Colonic mucosa (tissue), 4 donors: ENCODE data around the gene MYORG. TPM values are rescaled to one million over a fixed set of nuclear protein-coding genes. Genes with fewer than 3 reads are reported as not detected.

Experiments used
- DNase-seq: peaks from one replicate; pipeline ENCODE4 v3.0.0-alpha.2; 2020
- H3K27ac ChIP-seq: fragments of 200-600 bp; one replicate; pipeline ENCODE4 v1.8.0; 2021
- H3K27me3 ChIP-seq: fragments of 200-600 bp; one replicate; pipeline ENCODE4 v1.8.0; 2021
- H3K36me3 ChIP-seq: fragments of 200-600 bp; one replicate; pipeline ENCODE4 v1.8.0; 2021
- H3K4me1 ChIP-seq: fragments of 200-600 bp; one replicate; pipeline ENCODE4 v1.8.0; 2021; ENCODE audit warnings: mild to moderate bottlenecking
- H3K4me3 ChIP-seq: fragments of 200-600 bp; one replicate; pipeline ENCODE4 v1.8.0; 2021
- H3K9ac ChIP-seq, 2 donors: one replicate each; pipeline ENCODE4 v1.7.0; 2013; ENCODE audit warnings: control low read depth in 2 of 2, low read depth in 2 of 2, low read length in 2 of 2
- H3K9me3 ChIP-seq: fragments of 200-600 bp; one replicate; pipeline ENCODE4 v1.8.0; 2021
- intact Hi-C: fragments of 100-400 bp; cut with DNase I; formaldehyde crosslinking; loops from one replicate; pipeline ENCODE4 v1.14.1; 2022
- total RNA-seq, 2 donors: library from RNA; stranded (reverse); fragmentation: NEBNext Ultra II Directional in 1 of 2; extraction: Animal tissue kit (Norgen Biotek cat#: 25700) in 1 of 2; gene quantifications; one replicate each; pipeline ENCODE4 v1.2.1, GENCODE V29; 2021
- TF ChIP-seq, protein P1 (sequence below): fragments of 200-600 bp; IDR thresholded peaks from one replicate; pipeline ENCODE4 v1.8.0; 2022; ENCODE audit warnings: antibody characterized with exemption, mild to moderate bottlenecking
- donor health status: healthy.
- donor health status: DM: no; HTN: no; CAD: no.
- donor health status: DM: no; HTN: no; CAD: no.

Gene MYORG
- total RNA-seq, 2 donors from 2014 or later: 57.0 to 68.6 TPM

- no peak for DNase-seq
- no peaks in the 10 kb centered on the region for H3K4me1 ChIP-seq
- no peaks in the 10 kb centered on the region for H3K27me3 ChIP-seq
- no peaks in the 10 kb centered on the region for H3K36me3 ChIP-seq
- H3K27ac ChIP-seq: no peak overlapping the region
- TF ChIP-seq, protein P1, sequence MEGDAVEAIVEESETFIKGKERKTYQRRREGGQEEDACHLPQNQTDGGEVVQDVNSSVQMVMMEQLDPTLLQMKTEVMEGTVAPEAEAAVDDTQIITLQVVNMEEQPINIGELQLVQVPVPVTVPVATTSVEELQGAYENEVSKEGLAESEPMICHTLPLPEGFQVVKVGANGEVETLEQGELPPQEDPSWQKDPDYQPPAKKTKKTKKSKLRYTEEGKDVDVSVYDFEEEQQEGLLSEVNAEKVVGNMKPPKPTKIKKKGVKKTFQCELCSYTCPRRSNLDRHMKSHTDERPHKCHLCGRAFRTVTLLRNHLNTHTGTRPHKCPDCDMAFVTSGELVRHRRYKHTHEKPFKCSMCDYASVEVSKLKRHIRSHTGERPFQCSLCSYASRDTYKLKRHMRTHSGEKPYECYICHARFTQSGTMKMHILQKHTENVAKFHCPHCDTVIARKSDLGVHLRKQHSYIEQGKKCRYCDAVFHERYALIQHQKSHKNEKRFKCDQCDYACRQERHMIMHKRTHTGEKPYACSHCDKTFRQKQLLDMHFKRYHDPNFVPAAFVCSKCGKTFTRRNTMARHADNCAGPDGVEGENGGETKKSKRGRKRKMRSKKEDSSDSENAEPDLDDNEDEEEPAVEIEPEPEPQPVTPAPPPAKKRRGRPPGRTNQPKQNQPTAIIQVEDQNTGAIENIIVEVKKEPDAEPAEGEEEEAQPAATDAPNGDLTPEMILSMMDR: no peak
- no peak overlapping the region for H3K9ac ChIP-seq
- H3K4me3 ChIP-seq: no peak overlapping the region
- H3K9me3 ChIP-seq: no peaks in the 10 kb centered on the region
- intact Hi-C loops: no loop called here
Observed at GRCh38 chr9:34347800-34348158, 28.9 kb downstream of the MYORG start.

DNA sequence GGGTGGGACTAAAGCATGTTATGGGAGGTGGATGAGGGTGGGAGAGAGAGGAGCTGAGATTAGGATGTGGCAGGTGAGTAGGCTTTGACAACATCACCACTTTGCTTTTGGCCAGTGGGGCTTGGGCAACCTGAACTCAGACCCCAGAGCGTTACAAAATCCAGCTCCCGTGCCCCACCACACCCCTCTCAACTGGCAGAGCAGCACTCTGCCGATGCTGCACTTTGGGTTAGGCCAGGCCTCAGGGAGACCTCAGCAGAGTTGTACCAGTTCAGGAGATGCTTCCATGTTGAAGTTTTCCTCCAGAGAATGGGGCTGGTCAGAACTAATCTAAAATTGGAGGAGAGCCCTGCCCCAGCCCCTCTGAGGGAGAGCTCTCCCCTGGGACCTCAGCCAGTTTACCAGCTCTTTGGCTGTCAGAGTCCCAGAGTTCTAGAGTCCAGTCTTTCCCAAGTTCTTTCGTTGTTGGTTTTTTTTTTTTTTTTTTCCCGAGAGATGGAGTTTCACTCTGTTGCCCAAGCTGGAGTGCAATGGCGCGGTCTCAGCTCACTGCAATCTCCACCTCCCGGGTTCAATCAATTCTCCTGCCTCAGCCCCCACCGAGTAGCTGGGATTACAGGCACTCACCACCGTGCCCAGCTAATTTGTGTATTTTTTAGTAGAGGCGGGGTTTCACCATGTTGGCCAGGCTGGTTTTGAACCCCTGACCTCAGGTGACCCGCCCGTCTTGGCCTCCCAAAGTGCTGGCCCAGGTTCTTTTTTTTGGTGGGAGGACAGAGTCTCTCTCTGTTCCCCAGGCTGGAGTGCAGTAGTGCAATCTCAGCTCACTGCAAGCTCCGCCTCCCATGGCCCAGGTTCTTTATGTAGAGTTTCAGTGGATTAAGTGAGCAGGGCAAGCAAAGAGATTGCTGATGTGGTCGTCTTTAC lies 29.6 kb downstream of the MYORG start:
- DNase-seq: no peak
- intact Hi-C loops: no loop called here
- Histone ChIP-seq H3K27ac (no peak overlapping the region), H3K9ac (no peak overlapping the region), H3K4me1 (no peaks in the 10 kb centered on the region), H3K4me3 (no peak overlapping the region), H3K9me3 (no peaks in the 10 kb centered on the region), H3K36me3 (no peaks in the 10 kb centered on the region), H3K27me3 (no peaks in the 10 kb centered on the region)
- TF ChIP-seq, protein P1: no peak

DNA sequence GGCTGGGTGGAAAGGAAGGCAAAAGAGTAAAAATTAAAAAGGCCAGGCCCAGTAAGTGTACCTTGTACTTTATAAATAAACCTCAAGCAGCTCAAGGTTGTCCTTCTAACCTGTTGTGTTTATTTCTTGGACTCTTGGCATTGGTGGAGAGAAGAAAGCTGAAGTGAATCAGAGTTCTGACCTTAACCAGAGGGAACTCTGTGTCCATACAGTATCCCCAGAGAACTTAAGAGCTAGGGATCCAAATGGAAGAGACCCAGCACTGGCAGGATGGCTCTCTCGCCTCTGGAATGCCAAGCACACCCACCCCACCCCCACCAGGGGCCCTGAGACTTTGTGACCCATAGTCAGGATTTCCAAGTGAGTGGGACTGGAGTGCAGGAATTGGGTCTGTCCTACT lies 33.1 kb downstream of the MYORG start:
- Histone ChIP-seq H3K9ac (no peak overlapping the region), H3K4me3 (no peak overlapping the region), H3K4me1 (no peaks in the 10 kb centered on the region), H3K27ac (no peak overlapping the region), H3K27me3 (no peaks in the 10 kb centered on the region), H3K36me3 (no peaks in the 10 kb centered on the region), H3K9me3 (no peaks in the 10 kb centered on the region)
- intact Hi-C loops: no loop called here
- no peak for DNase-seq
- TF ChIP-seq, protein P1: no peak

- DNase-seq: peak; percentile 43
- Histone ChIP-seq H3K4me1 (no peaks in the 10 kb centered on the region), H3K9me3 (no peaks in the 10 kb centered on the region), H3K27ac (no peak overlapping the region), H3K27me3 (no peaks in the 10 kb centered on the region), H3K4me3 (no peak overlapping the region), H3K9ac (no peak overlapping the region), H3K36me3 (no peaks in the 10 kb centered on the region)
- intact Hi-C loops: no loop called here
- TF ChIP-seq, protein P1: no peak
Observed at GRCh38 chr9:34343090-34343489, 33.6 kb downstream of the MYORG start.

DNA sequence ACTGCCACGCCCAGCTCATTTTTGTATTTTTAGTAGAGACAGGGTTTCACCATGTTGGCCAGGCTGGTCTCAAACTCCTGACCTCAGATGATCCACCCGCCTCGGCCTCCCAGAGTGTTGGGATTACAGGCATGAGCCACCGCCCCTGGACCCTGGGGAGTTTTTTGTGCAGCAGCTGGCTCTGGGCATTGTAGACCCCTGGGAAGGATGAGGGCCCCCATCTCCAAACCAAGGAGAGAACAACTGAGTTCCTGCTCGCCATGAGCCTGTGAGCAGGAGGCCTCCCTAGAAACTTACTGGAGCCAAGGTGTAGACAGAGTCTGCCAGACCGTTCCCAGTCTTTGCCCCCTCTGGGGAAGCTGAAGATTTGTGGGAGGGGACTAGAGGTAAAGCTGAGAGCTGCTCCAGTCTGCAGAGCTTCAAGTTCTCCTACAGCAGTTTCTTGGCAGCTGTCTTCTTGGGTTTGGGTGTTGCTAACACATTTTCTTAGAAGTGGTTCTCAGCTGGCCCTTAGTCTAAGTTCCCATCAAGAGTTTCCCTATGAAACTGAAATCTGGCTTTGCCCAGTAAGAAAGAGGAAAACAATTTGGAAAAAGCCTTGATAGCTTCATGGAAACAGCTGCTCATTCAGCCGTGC lies 34.9 kb downstream of the MYORG start:
- Histone ChIP-seq H3K4me1 (no peaks in the 10 kb centered on the region), H3K27ac (no peak overlapping the region), H3K4me3 (no peak overlapping the region), H3K36me3 (no peaks in the 10 kb centered on the region), H3K9me3 (no peaks in the 10 kb centered on the region), H3K27me3 (no peaks in the 10 kb centered on the region), H3K9ac (no peak overlapping the region)
- TF ChIP-seq, protein P1: no peak
- intact Hi-C loops: no loop called here
- DNase-seq: no peak
